Naive thymus-derived CD4-positive, alpha-beta T cell (primary cell): ENCODE data around the gene ITGA6. TPM values are rescaled to one million over a fixed set of nuclear protein-coding genes. Genes with fewer than 3 reads are reported as not detected.

ENCODE experiments used
- ATAC-seq: fragments of 150-1000 bp; cut with Tn5 transposase; 2 replicates; pipeline ENCODE4 v1.10.0; 2021; ENCODE audit warnings: mild to moderate bottlenecking, moderate library complexity
- CTCF ChIA-PET: fragments of 350-600 bp; sonication (Branson Sonifier 250); formaldehyde crosslinking; loops from one replicate; lab custom pipeline; 2021; ENCODE audit warnings: antibody characterized with exemption; lab: Charles Lee
- POLR2A ChIA-PET: fragments of 350-600 bp; sonication (Branson Sonifier 250); formaldehyde crosslinking; loops from one replicate; lab custom pipeline; 2021; ENCODE audit warnings: antibody characterized with exemption, inconsistent platforms; lab: Charles Lee
- DNase-seq, 9 donors: peaks; one replicate each; pipeline versions ENCODE4 v3.0.0 to v3.0.0-alpha.2; 2020 to 2022; ENCODE audit warnings: mixed read lengths in 1 of 9
- H3K27ac ChIP-seq: one replicate; pipeline ENCODE4 v1.7.0; 2013; ENCODE audit warnings: mild to moderate bottlenecking, low read depth, low read length, moderate library complexity
- H3K27me3 ChIP-seq, 2 donors: one replicate each; pipeline ENCODE4 v1.7.0; 2013; ENCODE audit warnings: low read length in 2 of 2, mild to moderate bottlenecking in 2 of 2, moderate library complexity in 2 of 2; ENCODE audit not compliant: control insufficient read depth in 2 of 2, insufficient read depth in 2 of 2
- H3K36me3 ChIP-seq, 3 experiments: 1 replicate in 2 of 3; 2 replicates in 1 of 3; pipeline ENCODE4 v1.7.0; 2013; ENCODE audit warnings: low read length in 3 of 3, mild to moderate bottlenecking in 3 of 3, moderate library complexity in 1 of 3; ENCODE audit not compliant: insufficient read depth in 3 of 3, control insufficient read depth in 2 of 3
- H3K4me1 ChIP-seq, 2 donors: one replicate each; pipeline ENCODE4 v1.7.0; 2013; ENCODE audit warnings: low read length in 2 of 2, mild to moderate bottlenecking in 2 of 2, moderate library complexity in 1 of 2; ENCODE audit not compliant: control insufficient read depth in 2 of 2, insufficient read depth in 2 of 2
- H3K4me3 ChIP-seq: 2 replicates; pipeline ENCODE4 v1.7.0; 2013; ENCODE audit warnings: mild to moderate bottlenecking, low read length
- H3K9me3 ChIP-seq, 3 experiments: 1 replicate in 2 of 3; 2 replicates in 1 of 3; pipeline ENCODE4 v1.7.0; 2013; ENCODE audit warnings: low read length in 3 of 3; ENCODE audit not compliant: control insufficient read depth in 2 of 3
- H3K27ac Mint-ChIP-seq, 9 donors: one replicate each; pipeline ENCODE4 v1.8.0; 2020 to 2022; ENCODE audit warnings: mixed read lengths in 9 of 9, mild to moderate bottlenecking in 8 of 9, moderate library complexity in 5 of 9, inconsistent platforms in 2 of 9
- H3K27me3 Mint-ChIP-seq, 5 donors: one replicate each; pipeline ENCODE4 v1.8.0; 2021 to 2022; ENCODE audit warnings: mixed read lengths in 5 of 5, mild to moderate bottlenecking in 1 of 5
- H3K36me3 Mint-ChIP-seq, 5 donors: one replicate each; pipeline ENCODE4 v1.8.0; 2020 to 2022; ENCODE audit warnings: mixed read lengths in 5 of 5, mild to moderate bottlenecking in 3 of 5, inconsistent platforms in 1 of 5
- H3K4me1 Mint-ChIP-seq, 7 donors: one replicate each; pipeline ENCODE4 v1.8.0; 2020 to 2022; ENCODE audit warnings: mixed read lengths in 7 of 7, mild to moderate bottlenecking in 3 of 7, inconsistent platforms in 1 of 7
- H3K4me3 Mint-ChIP-seq, 10 donors: one replicate each; pipeline ENCODE4 v1.8.0; 2020 to 2022; ENCODE audit warnings: mild to moderate bottlenecking in 10 of 10, mixed read lengths in 10 of 10, moderate library complexity in 6 of 10, inconsistent platforms in 2 of 10
- H3K9me3 Mint-ChIP-seq, 11 donors: one replicate each; pipeline ENCODE4 v1.8.0; 2020 to 2022; ENCODE audit warnings: mixed read lengths in 11 of 11, mild to moderate bottlenecking in 4 of 11, inconsistent platforms in 1 of 11, moderate library complexity in 1 of 11
- intact Hi-C, 2 donors: fragments of 100-400 bp; cut with micrococcal nuclease; formaldehyde crosslinking; loops; one replicate each; pipeline ENCODE4 v1.15.1; 2023
- polyA plus RNA-seq, 2 donors: library from polyadenylated mRNA; unstranded; fragments of 300-500 nt; fragmentation: Illumina TruSeq; gene quantifications; one replicate each; pipeline ENCODE4 v1.2.3, GENCODE V29; 2021
- total RNA-seq, 6 experiments: library from RNA in 5 of 6; stranded (reverse) in 5 of 6; gene quantifications; 1 replicate in 5 of 6; 2 replicates in 1 of 6; pipeline ENCODE4 v1.2.3 and lab custom pipeline; 2021 to 2026

Gene ITGA6
- total and polyA plus RNA-seq, 7 experiments from 2014 or later: 13.1 to 179 (median 132) TPM

GRCh38 chr2:172465417-172466334 is 38.3 kb downstream of the ITGA6 start:
- Mint-ChIP-seq H3K4me3 (peak overlapping the region; percentile 21 to 93 (median 84)), H3K4me1 (peaks cover 54 to 97% (median 84%) of the 10 kb centered on the region in 7 donors), H3K27me3 (peaks cover 0 to 2% (median 0%) of the 10 kb centered on the region in 5 donors), H3K9me3 (no peaks in the 10 kb centered on the region), H3K27ac (peak overlapping the region; percentile 34 to 98 (median 91)), H3K36me3 (peaks cover 9 to 37% (median 23%) of the 10 kb centered on the region in 5 donors)
- ChIA-PET POLR2A (interaction anchor here (1.1 to 33.2 kb wide), 7 partner anchors 11 to 292 kb away, joined by 3 to 862 read pairs (median 5); partner anchors contain the start of gene ITGA6), CTCF (interaction anchor here (0.8 to 15.5 kb wide), 9 partner anchors 10 to 293 kb away, joined by 3 to 673 read pairs (median 7); partner anchors contain the start of gene ITGA6)
- Histone ChIP-seq H3K9me3 (no peaks in the 10 kb centered on the region), H3K4me3 (peak overlapping the region; percentile 68), H3K4me1 (peaks cover 50 to 54% of the 10 kb centered on the region in 2 donors), H3K36me3 (peaks cover 5 to 10% (median 10%) of the 10 kb centered on the region in 3 experiments), H3K27ac (peak overlapping the region; percentile 69), H3K27me3 (no peaks in the 10 kb centered on the region)
- DNase-seq (peak in 8 of 9 donors; percentile 58 to 83 (median 76)), ATAC-seq (peak; percentile 65)
- intact Hi-C loops: loop anchor here (1.0 to 10.0 kb wide), 12 partner anchors 19 to 891 kb away; partner anchors contain the start of gene HAT1 (in 1 of the 2)

GRCh38 chr2:172467382-172467781 is 40.0 kb downstream of the ITGA6 start:
- H3K4me3 Mint-ChIP-seq: peak overlapping the region in 1 of 10 donors; percentile 22
- Histone ChIP-seq H3K4me1 (peaks cover 35 to 57% of the 10 kb centered on the region in 2 donors), H3K9me3 (no peaks in the 10 kb centered on the region), H3K36me3 (peaks cover 10 to 18% (median 12%) of the 10 kb centered on the region in 3 experiments), H3K27ac (no peak overlapping the region), H3K27me3 (no peaks in the 10 kb centered on the region), H3K4me3 (no peak overlapping the region)
- no peaks in the 10 kb centered on the region for H3K27me3 Mint-ChIP-seq
- no peaks in the 10 kb centered on the region for H3K9me3 Mint-ChIP-seq
- H3K36me3 Mint-ChIP-seq: peaks cover 9 to 47% (median 31%) of the 10 kb centered on the region in 5 donors
- no peak for DNase-seq
- intact Hi-C loops: loop anchor here (5.0 to 10.0 kb wide), 2 partner anchors 247 to 525 kb away; no protein-coding TSS in a partner anchor
- ChIA-PET CTCF (interaction anchor here (3.0 to 15.5 kb wide), 4 partner anchors 8 to 295 kb away, joined by 21 to 673 read pairs (median 94); partner anchors contain the start of gene ITGA6), POLR2A (interaction anchor here (1.6 to 33.2 kb wide), 3 partner anchors 9 to 33 kb away, joined by 6 to 862 read pairs (median 7); partner anchors contain the start of gene ITGA6)
- ATAC-seq: no peak
- peak overlapping the region in 8 of 9 donors; percentile 77 to 98 (median 90) for H3K27ac Mint-ChIP-seq
- peaks cover 44 to 97% (median 84%) of the 10 kb centered on the region in 7 donors for H3K4me1 Mint-ChIP-seq

GRCh38 chr2:172470958-172471922 is 43.9 kb downstream of the ITGA6 start:
- ChIA-PET POLR2A (interaction anchor here (1.1 to 5.5 kb wide), 4 partner anchors 9 to 35 kb away, joined by 5 to 32 read pairs (median 14); no protein-coding TSS in a partner anchor), CTCF (interaction anchor here (0.6 to 1.3 kb wide), 4 partner anchors 9 to 644 kb away, joined by 3 to 4 read pairs (median 3); no protein-coding TSS in a partner anchor)
- H3K36me3 Mint-ChIP-seq: peaks cover 8 to 64% (median 49%) of the 10 kb centered on the region in 5 donors
- H3K4me3 Mint-ChIP-seq: peak overlapping the region in 9 of 10 donors; percentile 16 to 84 (median 68)
- no peak for ATAC-seq
- Histone ChIP-seq H3K27me3 (no peaks in the 10 kb centered on the region), H3K4me1 (peaks cover 0 to 34% of the 10 kb centered on the region in 2 donors), H3K36me3 (peaks cover 16 to 38% (median 16%) of the 10 kb centered on the region in 3 experiments), H3K4me3 (no peak overlapping the region), H3K9me3 (no peaks in the 10 kb centered on the region), H3K27ac (no peak overlapping the region)
- intact Hi-C loops: no loop called here
- H3K9me3 Mint-ChIP-seq: no peaks in the 10 kb centered on the region
- no peak for DNase-seq
- peak overlapping the region in 8 of 9 donors; percentile 64 to 90 (median 81) for H3K27ac Mint-ChIP-seq
- H3K27me3 Mint-ChIP-seq: no peaks in the 10 kb centered on the region
- H3K4me1 Mint-ChIP-seq: peaks cover 17 to 89% (median 77%) of the 10 kb centered on the region in 7 donors

GRCh38 chr2:172472446-172473033 is 45.2 kb downstream of the ITGA6 start:
- H3K27me3 Mint-ChIP-seq: no peaks in the 10 kb centered on the region
- H3K9me3 Mint-ChIP-seq: no peaks in the 10 kb centered on the region
- H3K36me3 Mint-ChIP-seq: peaks cover 8 to 67% (median 47%) of the 10 kb centered on the region in 5 donors
- peak overlapping the region in 8 of 9 donors; percentile 72 to 90 (median 81) for H3K27ac Mint-ChIP-seq
- intact Hi-C loops: loop anchor here in 1 of 2 donors (1.0 kb wide), 1 partner anchor 8 kb away; no protein-coding TSS in a partner anchor
- peaks cover 16 to 44% (median 16%) of the 10 kb centered on the region in 3 experiments for H3K36me3 ChIP-seq
- no peak overlapping the region for H3K27ac ChIP-seq
- peaks cover 0 to 34% of the 10 kb centered on the region in 2 donors for H3K4me1 ChIP-seq
- no peaks in the 10 kb centered on the region for H3K9me3 ChIP-seq
- H3K4me3 Mint-ChIP-seq: peak overlapping the region; percentile 13 to 84 (median 69)
- ChIA-PET POLR2A (interaction anchor here (0.6 to 5.5 kb wide), 7 partner anchors 10 to 109 kb away, joined by 3 to 32 read pairs (median 6); no protein-coding TSS in a partner anchor), CTCF (interaction anchor here (0.6 to 2.8 kb wide), 13 partner anchors 8 to 662 kb away, joined by 3 to 20 read pairs (median 3); no protein-coding TSS in a partner anchor)
- ATAC-seq (peak; percentile 72), DNase-seq (peak in 7 of 9 donors; percentile 44 to 75 (median 60))
- peaks cover 15 to 87% (median 71%) of the 10 kb centered on the region in 7 donors for H3K4me1 Mint-ChIP-seq
- no peak overlapping the region for H3K4me3 ChIP-seq
- H3K27me3 ChIP-seq: no peaks in the 10 kb centered on the region

- Mint-ChIP-seq H3K4me3 (peak overlapping the region in 6 of 10 donors; percentile 50 to 84 (median 72)), H3K36me3 (peaks cover 9 to 71% (median 51%) of the 10 kb centered on the region in 5 donors), H3K4me1 (peaks cover 15 to 87% (median 74%) of the 10 kb centered on the region in 7 donors), H3K27me3 (no peaks in the 10 kb centered on the region), H3K27ac (peak overlapping the region in 7 of 9 donors; percentile 36 to 90 (median 81)), H3K9me3 (no peaks in the 10 kb centered on the region)
- H3K36me3 ChIP-seq: peaks cover 16 to 50% (median 18%) of the 10 kb centered on the region in 3 experiments
- H3K4me1 ChIP-seq: peaks cover 0 to 34% of the 10 kb centered on the region in 2 donors
- ChIA-PET CTCF (interaction anchor here (0.6 to 2.8 kb wide), 14 partner anchors 9 to 663 kb away, joined by 3 to 20 read pairs (median 3); no protein-coding TSS in a partner anchor), POLR2A (interaction anchor here (0.6 to 5.5 kb wide), 8 partner anchors 9 to 108 kb away, joined by 3 to 32 read pairs (median 5); no protein-coding TSS in a partner anchor)
- no peak overlapping the region for H3K4me3 ChIP-seq
- intact Hi-C loops: no loop called here
- H3K27ac ChIP-seq: no peak overlapping the region
- DNase-seq (no peak), ATAC-seq (no peak)
- no peaks in the 10 kb centered on the region for H3K9me3 ChIP-seq
- H3K27me3 ChIP-seq: no peaks in the 10 kb centered on the region
These were observed 45.8 kb downstream of the ITGA6 start for GRCh38 chr2:172473167-172473566.
